HCT116 (cell line): ENCODE results near the gene DPYSL4.

ENCODE experiments used
- ATF3 ChIP-seq: IDR thresholded peaks from 2 replicates; pipeline ENCODE4 v1.6.1; 2012
- CTCF ChIP-seq, 3 experiments: fragments of 200-600 bp in 1 of 3; sonication (generic) in 1 of 3; IDR thresholded peaks in 2 of 3; conservative IDR thresholded peaks in 1 of 3; 2 replicates each; pipeline ENCODE4 v1.5.1; 2012 to 2017; ENCODE audit warnings: low read depth in 2 of 3, low read length in 2 of 3, antibody characterized with exemption in 1 of 3, borderline replicate concordance in 1 of 3, control low read depth in 1 of 3, mild to moderate bottlenecking in 1 of 3, mixed read lengths in 1 of 3, mixed run types in 1 of 3, moderate library complexity in 1 of 3; ENCODE audit not compliant: insufficient read depth in 1 of 3
- ELF1 ChIP-seq: IDR thresholded peaks from 2 replicates; pipeline ENCODE4 v1.6.1; 2012; ENCODE audit warnings: low read depth, borderline replicate concordance
- EZH2phosphoT487 ChIP-seq: fragments of 200-600 bp; IDR thresholded peaks from 2 replicates; pipeline ENCODE4 v1.6.1; 2018; ENCODE audit warnings: antibody characterized with exemption, borderline replicate concordance
- MAX ChIP-seq: IDR thresholded peaks from 2 replicates; pipeline ENCODE4 v1.6.1; 2012
- POLR2A ChIP-seq: IDR thresholded peaks from 2 replicates; pipeline ENCODE4 v1.7.0; 2011; ENCODE audit warnings: borderline replicate concordance; ENCODE audit not compliant: insufficient read depth, insufficient read length; ENCODE audit errors: extremely low read depth
- POLR2AphosphoS5 ChIP-seq: IDR thresholded peaks from 2 replicates; pipeline ENCODE4 v1.6.1; 2011; ENCODE audit warnings: mild to moderate bottlenecking, low read depth, low read length, moderate library complexity
- RAD21 ChIP-seq: IDR thresholded peaks from 2 replicates; pipeline ENCODE4 v1.6.1; 2012; ENCODE audit warnings: low read depth, mild to moderate bottlenecking
- SP1 ChIP-seq: IDR thresholded peaks from 2 replicates; pipeline ENCODE4 v1.6.1; 2012; ENCODE audit warnings: low read depth
- TCF7L2 ChIP-seq: IDR thresholded peaks from 2 replicates; pipeline ENCODE4 v1.7.0; 2011; ENCODE audit warnings: borderline replicate concordance, inconsistent platforms; ENCODE audit not compliant: insufficient read depth, insufficient read length; ENCODE audit errors: extremely low read depth
- YY1 ChIP-seq: IDR thresholded peaks from 2 replicates; pipeline ENCODE4 v1.6.1; 2011; ENCODE audit warnings: low read length, low read depth, moderate library complexity, mild to moderate bottlenecking; ENCODE audit not compliant: insufficient replicate concordance; ENCODE audit errors: extremely low read depth
- ZFX ChIP-seq: fragments of 450-650 bp; IDR thresholded peaks from 2 replicates; pipeline ENCODE4 v1.6.1; 2017

GRCh38 chr10:132254841-132255240 lies 68.1 kb downstream of the DPYSL4 start:
- TF ChIP-seq CTCF (IDR thresholded peaks at IDR 0.05 in 2 of 3, conservative IDR thresholded peaks at IDR 0.05 in 1 of 3; ENCODE audit: borderline replicate concordance in 1 of 3, insufficient read depth in 1 of 3, low read depth in 2 of 3, low read length in 2 of 3): no peak
- TF ChIP-seq POLR2AphosphoS5: no peak
- TF ChIP-seq TCF7L2: no peak
- TF ChIP-seq ATF3: no peak
- TF ChIP-seq YY1: no peak
- no peak for TF ChIP-seq SP1
- TF ChIP-seq ZFX: no peak
- no peak for TF ChIP-seq ELF1
- no peak for TF ChIP-seq EZH2phosphoT487
- no peak for TF ChIP-seq RAD21
- no peak for TF ChIP-seq MAX
- no peak for TF ChIP-seq POLR2A
